Neural cell (in vitro differentiated cells): ENCODE results near the gene SLC35E1. TPM values are rescaled to one million over a fixed set of nuclear protein-coding genes. Genes with fewer than 3 reads are reported as not detected.

Experiments
- H2AFZ ChIP-seq: fragments of 200-600, 300-800 bp; sonication (generic), shearing (Covaris generic); 2 replicates; pipeline ENCODE4 v1.6.0; 2014; ENCODE audit warnings: low read depth, mild to moderate bottlenecking, antibody characterized with exemption, low read length, moderate library complexity
- H3F3A ChIP-seq: fragments of 200-600 bp; shearing (Covaris generic); 2 replicates; pipeline ENCODE4 v1.6.1; 2016; ENCODE audit warnings: mild to moderate bottlenecking, moderate library complexity, mixed read lengths, antibody characterized with exemption, low read length; ENCODE audit not compliant: insufficient read depth, poor library complexity, severe bottlenecking
- H3K27ac ChIP-seq: fragments of 200-600, 300-800 bp; sonication (generic), shearing (Covaris generic); 2 replicates; pipeline ENCODE4 v1.5.1; 2014; ENCODE audit warnings: mild to moderate bottlenecking, low read length, moderate library complexity
- H3K27me3 ChIP-seq: fragments of 300-800, 200-600 bp; sonication (generic), shearing (Covaris generic); 2 replicates; pipeline ENCODE4 v1.6.0; 2014; ENCODE audit warnings: mild to moderate bottlenecking, low read depth, low read length, moderate library complexity; ENCODE audit not compliant: insufficient read depth
- H3K36me3 ChIP-seq: fragments of 300-800, 200-600 bp; sonication (generic), shearing (Covaris generic); 2 replicates; pipeline ENCODE4 v1.5.1; 2014; ENCODE audit warnings: mild to moderate bottlenecking, antibody characterized with exemption, low read length, moderate library complexity; ENCODE audit not compliant: insufficient read depth
- H3K4me2 ChIP-seq: fragments of 300-800, 200-600 bp; sonication (generic), shearing (Covaris generic); 2 replicates; pipeline ENCODE4 v1.6.0; 2014; ENCODE audit warnings: mild to moderate bottlenecking, low read length
- H3K4me3 ChIP-seq: fragments of 300-800, 200-600 bp; sonication (generic), shearing (Covaris generic); 2 replicates; pipeline ENCODE4 v1.5.1; 2014; ENCODE audit warnings: mild to moderate bottlenecking, low read length, moderate library complexity
- H3K79me2 ChIP-seq: fragments of 200-600 bp; shearing (Covaris generic); replicated peaks from 2 replicates; pipeline ENCODE4 v1.6.0; 2014; ENCODE audit warnings: mild to moderate bottlenecking, low read length, moderate library complexity; ENCODE audit not compliant: insufficient read depth
- H3K9ac ChIP-seq: fragments of 300-800, 200-600 bp; sonication (generic), shearing (Covaris generic); 2 replicates; pipeline ENCODE4 v1.6.1; 2016; ENCODE audit warnings: mild to moderate bottlenecking, low read length, mixed read lengths
- H3K9me2 ChIP-seq: fragments of 200-600 bp; shearing (Covaris generic); 2 replicates; pipeline ENCODE4 v1.6.1; 2016; ENCODE audit warnings: mild to moderate bottlenecking, low read length, mixed read lengths; ENCODE audit not compliant: insufficient read depth
- H3K9me3 ChIP-seq: fragments of 200-600, 300-800 bp; sonication (generic), shearing (Covaris generic); 2 replicates; pipeline ENCODE4 v1.6.1; 2016; ENCODE audit warnings: mild to moderate bottlenecking, mixed run types, low read length, moderate library complexity, mixed read lengths
- H4K20me1 ChIP-seq: fragments of 200-600 bp; shearing (Covaris generic); 2 replicates; pipeline ENCODE4 v1.6.1; 2016; ENCODE audit warnings: mild to moderate bottlenecking, mixed run types; ENCODE audit not compliant: insufficient read depth
- CTCF ChIP-seq: fragments of 450-650 bp; IDR thresholded peaks from 2 replicates; pipeline ENCODE4 v1.5.1; 2014; ENCODE audit warnings: antibody characterized with exemption, mild to moderate bottlenecking, moderate library complexity; ENCODE audit not compliant: poor library complexity, severe bottlenecking
- EP300 ChIP-seq: fragments of 450-650 bp; conservative IDR thresholded peaks from 2 replicates; pipeline ENCODE4 v1.6.1; 2014; ENCODE audit warnings: antibody characterized with exemption, mild to moderate bottlenecking, moderate library complexity; ENCODE audit not compliant: poor library complexity, severe bottlenecking
- EZH2 ChIP-seq: fragments of 200-600, 300-800 bp; shearing (Covaris generic), sonication (generic); IDR thresholded peaks from 2 replicates; pipeline ENCODE4 v1.6.1; 2014; ENCODE audit warnings: antibody characterized with exemption, low read length, borderline replicate concordance, mild to moderate bottlenecking; ENCODE audit not compliant: insufficient read depth, poor library complexity, severe bottlenecking
- MXI1 ChIP-seq: fragments of 450-650 bp; conservative IDR thresholded peaks from 2 replicates; pipeline ENCODE4 v1.6.1; 2014; ENCODE audit warnings: antibody characterized with exemption, mild to moderate bottlenecking; ENCODE audit not compliant: poor library complexity, severe bottlenecking
- POLR2AphosphoS5 ChIP-seq: IDR thresholded peaks from 2 replicates; pipeline ENCODE4 v1.6.1; 2012
- RAD21 ChIP-seq: fragments of 450-650 bp; conservative IDR thresholded peaks from 2 replicates; pipeline ENCODE4 v1.6.1; 2014; ENCODE audit warnings: antibody characterized with exemption, mild to moderate bottlenecking, moderate library complexity
- REST ChIP-seq: IDR thresholded peaks from 2 replicates; pipeline ENCODE4 v1.6.1; 2012; ENCODE audit warnings: borderline replicate concordance
- SMC3 ChIP-seq: fragments of 450-650 bp; conservative IDR thresholded peaks from 2 replicates; pipeline ENCODE4 v1.6.1; 2014; ENCODE audit warnings: antibody characterized with exemption, mild to moderate bottlenecking, moderate library complexity; ENCODE audit not compliant: poor library complexity
- TAF1 ChIP-seq: IDR thresholded peaks from 2 replicates; pipeline ENCODE4 v1.6.1; 2012; ENCODE audit warnings: low read depth
- polyA plus RNA-seq: library from polyadenylated mRNA; depleted of rRNA; stranded (reverse); fragments of >200 nt; gene quantifications from 2 replicates; pipeline ENCODE4 v1.2.3, GENCODE V29; 2014

The SLC35E1 gene
- polyA plus RNA-seq, 1 donor from 2014 or later, result 23.9 TPM

- TF ChIP-seq TAF1 (no peak), SMC3 (no peak), EZH2 (no peak), REST (no peak), POLR2AphosphoS5 (no peak), EP300 (no peak), CTCF (peak; percentile 34), RAD21 (no peak), MXI1 (no peak)
- Histone ChIP-seq H3K9ac (no peak overlapping the region), H2AFZ (no peak overlapping the region)
These were observed 44.2 kb downstream of the SLC35E1 start for GRCh38 chr19:16527971-16528521.

GRCh38 chr19:16527334-16527935 is 44.8 kb downstream of the SLC35E1 start:
- H3F3A ChIP-seq, result no peaks in the 10 kb centered on the region
- H3K79me2 ChIP-seq, result no peaks in the 10 kb centered on the region
- H3K36me3 ChIP-seq, result no peaks in the 10 kb centered on the region
- H2AFZ ChIP-seq, result no peak overlapping the region
- no peaks in the 10 kb centered on the region for H3K9me3 ChIP-seq
- H3K4me3 ChIP-seq, result no peak overlapping the region
- no peak overlapping the region for H3K9ac ChIP-seq
- no peaks in the 10 kb centered on the region for H4K20me1 ChIP-seq
- H3K27me3 ChIP-seq, result no peaks in the 10 kb centered on the region
- no peak overlapping the region for H3K4me2 ChIP-seq
- TF ChIP-seq EP300 (no peak), RAD21 (no peak), TAF1 (no peak), MXI1 (no peak), POLR2AphosphoS5 (no peak), CTCF (no peak), EZH2 (no peak), REST (no peak), SMC3 (no peak)
- H3K9me2 ChIP-seq, result no peaks in the 10 kb centered on the region
- no peak overlapping the region for H3K27ac ChIP-seq

More at GRCh38 chr19:16527971-16528521, 44.2 kb downstream of the SLC35E1 start:
- H3K27me3 ChIP-seq, result no peaks in the 10 kb centered on the region
- no peak overlapping the region for H3K4me2 ChIP-seq
- no peaks in the 10 kb centered on the region for H3F3A ChIP-seq
- no peaks in the 10 kb centered on the region for H3K9me3 ChIP-seq
- no peaks in the 10 kb centered on the region for H3K9me2 ChIP-seq
- H3K27ac ChIP-seq, result no peak overlapping the region
- H3K79me2 ChIP-seq, result no peaks in the 10 kb centered on the region
- H3K36me3 ChIP-seq, result no peaks in the 10 kb centered on the region
- no peaks in the 10 kb centered on the region for H4K20me1 ChIP-seq
- H3K4me3 ChIP-seq, result no peak overlapping the region
